ENCODE results near the gene AZGP1.
"Not testable (repeated sequence)": the region's sequence is repeated elsewhere in the genome, so short reads cannot be mapped to it uniquely, and the experiment has no call there.

AZGP1 gene

DNA sequence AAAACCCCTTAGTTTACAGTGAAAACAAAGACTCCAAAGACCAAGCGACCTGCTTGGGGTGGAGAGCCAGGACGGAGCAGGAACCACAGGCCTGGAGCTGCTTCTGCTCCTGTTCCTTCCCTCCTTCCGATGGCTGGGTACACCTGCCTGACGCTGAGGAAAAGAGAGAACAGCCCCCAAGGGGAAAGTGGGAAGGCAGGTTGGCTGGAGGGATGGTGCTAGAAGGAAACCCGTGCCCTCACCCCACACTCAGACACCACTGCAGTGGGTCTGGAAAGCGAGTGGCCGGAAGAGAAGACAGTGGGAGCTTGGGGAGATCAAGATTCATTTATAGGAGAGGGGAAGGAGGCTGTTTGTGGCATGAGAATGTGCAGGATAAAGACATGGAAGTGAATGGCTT, 5.2 kb upstream of the AZGP1 start:
- not testable (repeated sequence) for H3K36me3 ChIP-seq (ENCODE audit: control insufficient read depth in 2 of 2, insufficient read depth in 2 of 2, low read length in 2 of 2); H3K4me1 ChIP-seq (ENCODE audit: control insufficient read depth in 2 of 2, insufficient read depth in 2 of 2, low read length in 2 of 2); H3K9me3 ChIP-seq (ENCODE audit: control insufficient read depth in 2 of 2, low read length in 2 of 2); H3K27ac ChIP-seq (ENCODE audit: low read depth in 2 of 2, low read length in 2 of 2); H3K27me3 ChIP-seq (ENCODE audit: control insufficient read depth in 2 of 2, insufficient read depth in 2 of 2, low read length in 2 of 2); H3K4me3 ChIP-seq (ENCODE audit: low read length in 2 of 2); H3K9ac ChIP-seq (ENCODE audit: low read depth in 1 of 2, low read length in 2 of 2)

DNA sequence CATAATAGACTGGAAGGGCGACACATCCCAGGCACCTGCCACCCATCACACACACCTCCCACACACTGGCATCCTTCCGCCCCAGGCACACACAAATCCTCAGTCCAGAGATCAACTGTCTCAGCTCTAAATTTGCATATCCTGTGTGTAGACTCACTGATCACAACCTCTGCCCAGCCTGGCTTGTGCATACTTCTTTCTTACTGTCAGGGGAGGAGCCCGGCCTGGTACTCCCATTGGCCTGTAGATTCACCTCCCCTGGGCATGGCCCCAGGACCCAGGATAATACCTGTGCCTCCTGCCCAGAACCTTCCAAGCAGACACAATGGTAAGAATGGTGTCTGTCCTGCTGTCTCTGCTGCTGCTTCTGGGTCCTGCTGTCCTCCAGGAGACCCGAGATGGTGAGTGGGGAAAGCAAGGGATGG, 4.6 kb upstream of the AZGP1 start:
- not testable (repeated sequence) for H3K9ac ChIP-seq (ENCODE audit: low read depth in 1 of 2, low read length in 2 of 2); H3K36me3 ChIP-seq (ENCODE audit: control insufficient read depth in 2 of 2, insufficient read depth in 2 of 2, low read length in 2 of 2); H3K4me3 ChIP-seq (ENCODE audit: low read length in 2 of 2); H3K27ac ChIP-seq (ENCODE audit: low read depth in 2 of 2, low read length in 2 of 2); H3K4me1 ChIP-seq (ENCODE audit: control insufficient read depth in 2 of 2, insufficient read depth in 2 of 2, low read length in 2 of 2); H3K27me3 ChIP-seq (ENCODE audit: control insufficient read depth in 2 of 2, insufficient read depth in 2 of 2, low read length in 2 of 2); H3K9me3 ChIP-seq (ENCODE audit: control insufficient read depth in 2 of 2, low read length in 2 of 2)

DNA sequence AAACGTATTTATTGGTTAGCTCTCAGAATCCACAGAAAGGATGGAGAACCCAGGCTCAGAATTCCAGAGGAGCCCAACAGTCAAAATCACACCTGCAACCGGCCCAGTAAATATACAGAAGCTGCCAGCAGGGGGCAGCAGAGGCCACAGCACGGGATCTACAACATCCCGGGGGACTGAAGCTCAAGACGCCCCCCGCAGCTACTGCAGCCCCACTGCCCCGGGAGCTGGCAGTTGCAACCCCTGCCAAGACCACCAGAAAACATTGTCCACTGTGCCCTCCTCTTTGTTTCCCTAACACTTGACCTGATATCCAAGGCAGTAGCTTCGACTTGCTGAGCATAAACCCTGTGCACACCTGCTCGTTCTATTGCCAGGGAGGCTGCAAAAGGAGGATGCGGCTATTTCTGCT, 4.0 kb upstream of the AZGP1 start:
- not testable (repeated sequence) for H3K9me3 ChIP-seq (ENCODE audit: control insufficient read depth in 2 of 2, low read length in 2 of 2); H3K4me1 ChIP-seq (ENCODE audit: control insufficient read depth in 2 of 2, insufficient read depth in 2 of 2, low read length in 2 of 2); H3K27me3 ChIP-seq (ENCODE audit: control insufficient read depth in 2 of 2, insufficient read depth in 2 of 2, low read length in 2 of 2); H3K4me3 ChIP-seq (ENCODE audit: low read length in 2 of 2); H3K27ac ChIP-seq (ENCODE audit: low read depth in 2 of 2, low read length in 2 of 2); H3K9ac ChIP-seq (ENCODE audit: low read depth in 1 of 2, low read length in 2 of 2); H3K36me3 ChIP-seq (ENCODE audit: control insufficient read depth in 2 of 2, insufficient read depth in 2 of 2, low read length in 2 of 2)

DNA sequence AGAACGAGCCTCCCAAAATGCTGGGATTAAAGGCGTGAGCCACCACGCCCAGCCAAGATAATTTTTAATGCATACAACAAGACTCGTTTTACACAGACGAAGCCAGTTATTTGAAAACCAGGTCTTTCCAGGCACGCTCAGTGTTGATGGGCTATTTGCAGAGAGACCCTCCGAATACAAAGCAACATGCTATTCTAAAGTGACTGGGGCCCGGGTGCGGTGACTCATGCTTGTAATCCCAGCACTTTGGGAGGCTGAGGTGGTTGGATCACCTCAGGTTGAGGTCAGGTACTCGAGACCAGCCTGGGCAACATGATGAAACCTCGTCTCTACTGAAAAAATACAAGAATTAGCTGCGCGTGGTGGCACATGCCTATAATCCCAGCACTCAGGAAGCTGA, 795 bp upstream of the AZGP1 start:
- Histone ChIP-seq H3K27ac (ENCODE audit: low read depth in 2 of 2, low read length in 2 of 2) (no peak overlapping the region), H3K27me3 (ENCODE audit: control insufficient read depth in 2 of 2, insufficient read depth in 2 of 2, low read length in 2 of 2) (no peaks in the 10 kb centered on the region)

DNA sequence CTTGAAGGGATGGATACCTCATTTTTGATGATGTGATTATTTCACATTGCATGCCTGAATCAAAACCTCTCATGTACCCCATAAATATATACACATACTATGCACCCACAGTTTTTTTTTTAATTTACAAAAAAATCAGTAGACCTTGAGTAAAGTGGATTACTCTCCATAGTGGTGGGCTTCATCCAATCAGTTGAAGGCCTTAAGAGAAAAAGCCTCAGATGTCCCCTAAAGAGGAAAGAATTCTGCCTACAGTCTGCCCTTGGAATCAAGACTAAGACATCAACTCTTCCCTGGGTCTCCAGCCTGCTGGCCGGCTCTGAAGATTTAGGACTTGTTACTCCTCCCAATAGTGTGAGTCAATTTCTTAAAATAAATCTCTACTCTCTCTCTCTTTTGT, 1.1 kb downstream of the AZGP1 start:
- Histone ChIP-seq H3K9ac (ENCODE audit: low read depth in 1 of 2, low read length in 2 of 2) (no peak overlapping the region), H3K27me3 (ENCODE audit: control insufficient read depth in 2 of 2, insufficient read depth in 2 of 2, low read length in 2 of 2) (no peaks in the 10 kb centered on the region), H3K36me3 (ENCODE audit: control insufficient read depth in 2 of 2, insufficient read depth in 2 of 2, low read length in 2 of 2) (no peaks in the 10 kb centered on the region), H3K27ac (ENCODE audit: low read depth in 2 of 2, low read length in 2 of 2) (no peak overlapping the region), H3K4me3 (ENCODE audit: low read length in 2 of 2) (no peak overlapping the region), H3K9me3 (ENCODE audit: control insufficient read depth in 2 of 2, low read length in 2 of 2) (no peaks in the 10 kb centered on the region), H3K4me1 (ENCODE audit: control insufficient read depth in 2 of 2, insufficient read depth in 2 of 2, low read length in 2 of 2) (no peaks in the 10 kb centered on the region)

More for the DNA sequence above, 795 bp upstream of the AZGP1 start:
- Histone ChIP-seq H3K36me3 (ENCODE audit: control insufficient read depth in 2 of 2, insufficient read depth in 2 of 2, low read length in 2 of 2) (no peaks in the 10 kb centered on the region), H3K4me1 (ENCODE audit: control insufficient read depth in 2 of 2, insufficient read depth in 2 of 2, low read length in 2 of 2) (no peaks in the 10 kb centered on the region), H3K9me3 (ENCODE audit: control insufficient read depth in 2 of 2, low read length in 2 of 2) (no peaks in the 10 kb centered on the region), H3K9ac (ENCODE audit: low read depth in 1 of 2, low read length in 2 of 2) (no peak overlapping the region), H3K4me3 (ENCODE audit: low read length in 2 of 2) (no peak overlapping the region)

DNA sequence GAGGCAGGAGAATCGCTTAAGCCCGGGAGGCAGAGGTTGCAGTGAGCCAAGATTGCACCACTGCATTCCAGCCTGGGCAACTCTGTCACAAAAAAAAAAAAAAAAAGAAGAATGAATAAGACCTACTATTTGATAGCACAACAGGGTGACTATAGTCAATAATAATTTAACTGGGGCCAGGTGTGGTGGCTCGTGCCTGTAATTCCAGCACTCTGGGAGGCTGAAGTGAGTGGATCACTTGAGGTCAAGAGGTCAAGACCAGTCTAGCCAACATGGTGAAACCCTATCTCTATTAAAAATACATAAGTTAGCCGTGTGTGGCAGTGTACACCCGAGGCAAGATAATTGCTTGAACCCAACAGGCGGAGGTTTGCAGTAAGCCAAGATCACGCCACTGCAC, 2.0 kb downstream of the AZGP1 start:
- H3K4me3 ChIP-seq (ENCODE audit: low read length in 2 of 2); H3K9ac ChIP-seq (ENCODE audit: low read depth in 1 of 2, low read length in 2 of 2); H3K27ac ChIP-seq (ENCODE audit: low read depth in 2 of 2, low read length in 2 of 2): not testable (repeated sequence)

DNA sequence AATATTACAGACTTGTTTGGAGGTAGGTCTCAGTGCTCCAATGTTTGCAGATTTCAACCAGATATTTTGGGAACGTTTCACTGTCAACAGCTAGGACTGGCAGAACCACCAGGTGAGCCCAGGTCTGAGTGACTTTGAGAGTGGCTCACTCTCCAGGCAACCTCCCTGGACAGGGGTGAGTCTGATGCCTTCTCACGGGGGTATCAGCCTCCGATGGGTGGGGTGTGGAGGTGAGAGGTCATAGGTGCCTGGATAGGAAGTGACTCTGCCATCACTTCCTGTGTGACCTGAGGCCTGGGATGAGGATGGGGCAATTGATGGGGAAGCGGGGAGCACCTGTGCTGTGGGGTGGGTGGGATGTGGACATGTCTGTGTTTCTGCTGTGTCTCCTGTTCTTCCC, 4.6 kb downstream of the AZGP1 start:
- Histone ChIP-seq H3K4me1 (ENCODE audit: control insufficient read depth in 2 of 2, insufficient read depth in 2 of 2, low read length in 2 of 2) (no peaks in the 10 kb centered on the region), H3K9ac (ENCODE audit: low read depth in 1 of 2, low read length in 2 of 2) (no peak overlapping the region), H3K36me3 (ENCODE audit: control insufficient read depth in 2 of 2, insufficient read depth in 2 of 2, low read length in 2 of 2) (no peaks in the 10 kb centered on the region), H3K27ac (ENCODE audit: low read depth in 2 of 2, low read length in 2 of 2) (no peak overlapping the region), H3K4me3 (ENCODE audit: low read length in 2 of 2) (no peak overlapping the region), H3K27me3 (ENCODE audit: control insufficient read depth in 2 of 2, insufficient read depth in 2 of 2, low read length in 2 of 2) (no peaks in the 10 kb centered on the region), H3K9me3 (ENCODE audit: control insufficient read depth in 2 of 2, low read length in 2 of 2) (no peaks in the 10 kb centered on the region)

More for the DNA sequence above, 2.0 kb downstream of the AZGP1 start:
- not testable (repeated sequence) for H3K9me3 ChIP-seq (ENCODE audit: control insufficient read depth in 2 of 2, low read length in 2 of 2); H3K27me3 ChIP-seq (ENCODE audit: control insufficient read depth in 2 of 2, insufficient read depth in 2 of 2, low read length in 2 of 2); H3K4me1 ChIP-seq (ENCODE audit: control insufficient read depth in 2 of 2, insufficient read depth in 2 of 2, low read length in 2 of 2); H3K36me3 ChIP-seq (ENCODE audit: control insufficient read depth in 2 of 2, insufficient read depth in 2 of 2, low read length in 2 of 2)

DNA sequence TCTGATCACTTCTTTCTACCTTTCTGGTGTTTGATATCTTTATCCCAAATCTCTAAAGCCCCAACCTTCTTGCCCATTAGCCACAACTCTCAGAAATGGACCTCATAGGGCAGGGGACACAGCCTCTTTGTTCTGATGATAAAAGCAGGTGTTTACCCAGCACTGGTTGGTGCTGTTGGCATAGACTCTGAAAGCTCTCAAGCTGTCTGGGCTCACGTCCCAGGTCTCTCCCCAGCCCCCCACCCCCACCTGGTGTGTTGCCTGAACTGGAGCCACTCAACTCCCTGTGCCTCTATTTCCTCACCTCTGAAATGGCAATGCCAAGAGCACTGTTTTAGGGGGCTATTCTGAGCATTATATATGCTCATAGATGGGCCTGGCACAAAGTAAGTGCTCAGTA, 6.0 kb downstream of the AZGP1 start:
- not testable (repeated sequence) for H3K36me3 ChIP-seq (ENCODE audit: control insufficient read depth in 2 of 2, insufficient read depth in 2 of 2, low read length in 2 of 2)

DNA sequence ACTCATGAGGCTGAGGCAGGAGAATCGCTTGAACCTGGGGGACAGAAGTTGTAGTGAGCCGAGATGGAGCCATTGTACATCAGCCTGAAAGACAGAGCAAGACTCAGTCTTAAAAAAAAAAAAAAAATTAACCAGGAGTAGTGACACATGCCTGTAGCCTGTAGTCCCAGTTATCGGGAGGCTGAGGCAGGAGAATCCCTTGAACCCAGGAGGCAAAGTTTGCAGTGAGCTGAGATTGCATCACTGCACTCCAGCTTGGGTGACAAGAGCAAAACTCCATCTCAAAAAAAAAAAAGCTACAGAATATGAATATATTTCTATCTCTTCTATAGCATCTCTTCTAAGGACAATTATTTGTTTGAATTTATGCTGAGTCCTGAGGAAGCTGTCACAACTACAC, 6.5 kb downstream of the AZGP1 start:
- H3K27ac ChIP-seq (ENCODE audit: low read depth in 2 of 2, low read length in 2 of 2) = no peak overlapping the region
- no peak overlapping the region for H3K9ac ChIP-seq (ENCODE audit: low read depth in 1 of 2, low read length in 2 of 2)
- no peaks in the 10 kb centered on the region for H3K36me3 ChIP-seq (ENCODE audit: control insufficient read depth in 2 of 2, insufficient read depth in 2 of 2, low read length in 2 of 2)
- H3K9me3 ChIP-seq (ENCODE audit: control insufficient read depth in 2 of 2, low read length in 2 of 2) = no peaks in the 10 kb centered on the region
- no peak overlapping the region for H3K4me3 ChIP-seq (ENCODE audit: low read length in 2 of 2)
- H3K4me1 ChIP-seq (ENCODE audit: control insufficient read depth in 2 of 2, insufficient read depth in 2 of 2, low read length in 2 of 2) = no peaks in the 10 kb centered on the region
- no peaks in the 10 kb centered on the region for H3K27me3 ChIP-seq (ENCODE audit: control insufficient read depth in 2 of 2, insufficient read depth in 2 of 2, low read length in 2 of 2)

More for the DNA sequence above, 6.0 kb downstream of the AZGP1 start:
- not testable (repeated sequence) for H3K4me1 ChIP-seq (ENCODE audit: control insufficient read depth in 2 of 2, insufficient read depth in 2 of 2, low read length in 2 of 2); H3K27me3 ChIP-seq (ENCODE audit: control insufficient read depth in 2 of 2, insufficient read depth in 2 of 2, low read length in 2 of 2); H3K27ac ChIP-seq (ENCODE audit: low read depth in 2 of 2, low read length in 2 of 2); H3K9me3 ChIP-seq (ENCODE audit: control insufficient read depth in 2 of 2, low read length in 2 of 2); H3K9ac ChIP-seq (ENCODE audit: low read depth in 1 of 2, low read length in 2 of 2); H3K4me3 ChIP-seq (ENCODE audit: low read length in 2 of 2)

DNA sequence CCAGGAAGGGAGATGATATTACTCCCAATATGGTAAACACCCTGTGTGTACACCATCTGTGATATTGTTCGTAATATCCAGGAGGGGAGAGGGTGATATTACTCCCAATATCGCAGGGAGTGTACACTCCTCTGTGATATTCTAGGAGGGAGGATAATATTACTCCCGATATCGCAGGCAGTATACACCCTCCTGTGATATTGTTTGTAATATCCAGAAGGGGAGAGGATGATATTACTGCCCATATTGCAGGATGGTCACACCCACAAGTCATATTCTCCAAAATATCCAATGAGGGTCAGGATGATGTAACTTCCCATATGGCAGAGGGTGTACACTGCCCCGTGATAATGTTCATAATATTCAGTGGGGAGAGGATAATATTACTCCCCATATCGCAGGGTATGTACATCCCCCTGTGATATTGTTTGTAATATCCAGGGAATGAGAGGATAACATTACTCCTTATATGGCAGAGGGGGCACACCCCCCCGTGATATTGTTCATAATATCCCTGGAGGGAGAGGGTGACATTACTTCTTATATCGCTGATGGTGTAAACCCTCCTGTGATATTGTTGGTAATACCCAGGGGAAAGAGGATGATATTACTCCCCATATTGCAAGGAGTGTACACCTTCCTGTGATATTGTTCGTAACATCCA, 17.1 kb downstream of the AZGP1 start:
- H3K4me3 ChIP-seq (ENCODE audit: low read length in 2 of 2) = no peak overlapping the region
- no peak overlapping the region for H3K27ac ChIP-seq (ENCODE audit: low read depth in 2 of 2, low read length in 2 of 2)
- peaks cover 2 to 3% of the 10 kb centered on the region in 2 donors for H3K27me3 ChIP-seq (ENCODE audit: control insufficient read depth in 2 of 2, insufficient read depth in 2 of 2, low read length in 2 of 2)
- H3K9me3 ChIP-seq (ENCODE audit: control insufficient read depth in 2 of 2, low read length in 2 of 2) = no peaks in the 10 kb centered on the region
- no peaks in the 10 kb centered on the region for H3K4me1 ChIP-seq (ENCODE audit: control insufficient read depth in 2 of 2, insufficient read depth in 2 of 2, low read length in 2 of 2)
- H3K36me3 ChIP-seq (ENCODE audit: control insufficient read depth in 2 of 2, insufficient read depth in 2 of 2, low read length in 2 of 2) = no peaks in the 10 kb centered on the region
- H3K9ac ChIP-seq (ENCODE audit: low read depth in 1 of 2, low read length in 2 of 2) = no peak overlapping the region

DNA sequence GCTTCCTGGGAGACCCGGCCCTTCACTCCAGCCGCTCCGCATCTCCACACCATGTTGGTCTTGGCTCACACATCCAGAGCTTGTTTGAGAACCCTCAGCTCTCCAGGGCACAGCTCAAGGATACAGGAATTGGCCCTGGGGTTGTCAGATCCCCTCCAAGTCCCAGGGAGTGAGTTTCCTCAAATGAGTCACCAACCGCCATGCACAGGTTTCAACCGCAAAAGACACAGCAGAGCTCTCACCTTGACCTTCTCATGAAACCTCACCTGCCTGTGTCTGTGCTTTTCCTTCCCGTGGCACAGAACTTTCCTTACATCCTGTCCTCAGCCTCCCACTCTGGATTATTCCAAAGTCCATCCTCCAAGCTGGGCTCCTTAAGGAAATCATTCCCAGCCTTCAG, 20.6 kb downstream of the AZGP1 start:
- no peaks in the 10 kb centered on the region for H3K36me3 ChIP-seq (ENCODE audit: control insufficient read depth in 2 of 2, insufficient read depth in 2 of 2, low read length in 2 of 2)
- H3K27ac ChIP-seq (ENCODE audit: low read depth in 2 of 2, low read length in 2 of 2) = no peak overlapping the region
- H3K9ac ChIP-seq (ENCODE audit: low read depth in 1 of 2, low read length in 2 of 2) = no peak overlapping the region
- no peak overlapping the region for H3K4me3 ChIP-seq (ENCODE audit: low read length in 2 of 2)
- no peaks in the 10 kb centered on the region for H3K4me1 ChIP-seq (ENCODE audit: control insufficient read depth in 2 of 2, insufficient read depth in 2 of 2, low read length in 2 of 2)
- peaks cover 0 to 2% of the 10 kb centered on the region in 2 donors for H3K27me3 ChIP-seq (ENCODE audit: control insufficient read depth in 2 of 2, insufficient read depth in 2 of 2, low read length in 2 of 2)
- no peaks in the 10 kb centered on the region for H3K9me3 ChIP-seq (ENCODE audit: control insufficient read depth in 2 of 2, low read length in 2 of 2)

Measured in mucosa of rectum (tissue), 2 donors.